OCI-LY3 (cell line): ENCODE data around the gene TMEM37.

Experiments used
- H2AFZ ChIP-seq: fragments of 200-600, 300-600 bp; shearing (Covaris generic); 2 replicates; pipeline ENCODE4 v1.6.0; 2014; ENCODE audit warnings: antibody characterized with exemption, low read depth, low read length
- H3K27ac ChIP-seq: fragments of 200-600, 300-600 bp; sonication (generic); 2 replicates; pipeline ENCODE4 v1.5.1; 2014; ENCODE audit warnings: mild to moderate bottlenecking, low read length, moderate library complexity, mixed read lengths
- H3K27me3 ChIP-seq: fragments of 200-600, 300-600 bp; sonication (generic); 2 replicates; pipeline ENCODE4 v1.6.1; 2014; ENCODE audit warnings: low read depth, low read length, mixed read lengths
- H3K36me3 ChIP-seq: fragments of 200-600, 300-600 bp; sonication (generic); replicated peaks from 2 replicates; pipeline ENCODE3; 2014; ENCODE audit warnings: low read depth, low read length, mixed read lengths
- H3K4me1 ChIP-seq: fragments of 300-600, 200-600 bp; sonication (generic); 2 replicates; pipeline ENCODE4 v1.6.1; 2014; ENCODE audit warnings: low read length, mixed read lengths
- H3K4me2 ChIP-seq: fragments of 200-600, 300-600 bp; sonication (generic); 2 replicates; pipeline ENCODE4 v1.6.1; 2014; ENCODE audit warnings: low read length, mixed read lengths
- H3K4me3 ChIP-seq: fragments of 300-600, 200-600 bp; sonication (generic); 2 replicates; pipeline ENCODE4 v1.5.1; 2014; ENCODE audit warnings: antibody characterized with exemption, mild to moderate bottlenecking, low read length, moderate library complexity
- H3K79me2 ChIP-seq: fragments of 300-600, 200-600 bp; shearing (Covaris generic); 2 replicates; pipeline ENCODE4 v1.6.1; 2014; ENCODE audit warnings: mild to moderate bottlenecking, low read length, mixed read lengths
- H3K9ac ChIP-seq: fragments of 300-600, 200-600 bp; shearing (Covaris generic); 2 replicates; pipeline ENCODE4 v1.6.0; 2014; ENCODE audit warnings: mild to moderate bottlenecking, low read length, moderate library complexity
- H3K9me3 ChIP-seq: fragments of 200-600, 300-600 bp; shearing (Covaris generic); 2 replicates; pipeline ENCODE4 v1.6.1; 2014; ENCODE audit warnings: low read length, mixed read lengths; ENCODE audit not compliant: insufficient read depth
- H4K20me1 ChIP-seq: fragments of 200-600, 300-600 bp; sonication (generic); 2 replicates; pipeline ENCODE4 v1.6.1; 2016; ENCODE audit warnings: low read length, mixed read lengths; ENCODE audit not compliant: insufficient read depth
- EZH2phosphoT487 ChIP-seq: fragments of 200-600 bp; shearing (Covaris generic); IDR thresholded peaks from 2 replicates; pipeline ENCODE4 v1.6.1; 2018; ENCODE audit warnings: antibody characterized with exemption, mixed run types, low read depth
- TF ChIP-seq, protein P1 (sequence below): fragments of 200-600, 300-600 bp; sonication (generic); IDR thresholded peaks from 2 replicates; pipeline ENCODE4 v1.5.1; 2014; ENCODE audit warnings: antibody characterized with exemption, low read length, low read depth

TMEM37 gene

DNA sequence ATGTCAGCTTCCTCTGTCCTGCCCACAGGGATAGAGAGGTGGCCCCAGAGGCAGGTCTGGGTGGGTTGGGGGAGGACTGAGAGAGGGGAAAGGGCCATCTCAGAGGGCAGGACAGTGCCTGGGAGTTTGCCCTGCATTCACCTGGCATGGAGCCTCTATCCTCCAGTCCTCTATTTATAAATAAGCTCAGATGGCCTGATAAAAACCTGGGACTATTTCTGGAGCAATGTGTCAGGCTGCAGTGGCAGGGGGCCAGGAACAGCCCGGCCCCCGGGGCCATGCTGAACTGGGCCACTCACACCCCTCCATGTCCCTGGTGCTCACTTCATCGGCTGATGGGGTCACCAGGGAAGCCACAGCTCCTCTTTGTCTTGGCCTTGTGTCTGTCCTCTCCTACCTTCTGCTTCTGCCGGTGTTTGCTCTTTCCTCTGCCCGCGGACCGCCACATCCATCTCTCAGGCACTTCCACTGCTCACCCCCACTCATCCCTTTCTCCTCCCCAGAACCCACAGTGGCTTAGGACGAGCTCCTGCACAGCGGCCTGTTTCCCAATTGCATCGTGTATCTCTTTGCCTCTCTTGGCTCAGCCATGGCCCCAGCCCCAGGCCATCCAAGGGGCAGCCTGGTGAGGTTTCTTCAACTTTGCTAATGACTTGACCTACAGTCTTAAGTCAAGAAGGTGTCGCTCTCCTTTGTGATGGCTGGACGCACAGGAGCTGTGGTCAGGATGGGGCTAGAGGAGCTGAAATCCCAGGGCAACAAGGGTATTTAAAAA is 53.9 kb downstream of the TMEM37 start:
- Histone ChIP-seq H3K36me3 (no peaks in the 10 kb centered on the region), H3K4me3 (no peak overlapping the region), H3K4me2 (no peak overlapping the region), H3K27me3 (no peaks in the 10 kb centered on the region), H3K27ac (no peak overlapping the region), H2AFZ (no peak overlapping the region), H3K9me3 (no peaks in the 10 kb centered on the region), H3K9ac (no peak overlapping the region), H3K4me1 (peaks cover 23% of the 10 kb centered on the region), H3K79me2 (no peaks in the 10 kb centered on the region), H4K20me1 (no peaks in the 10 kb centered on the region)
- TF ChIP-seq, protein P1, sequence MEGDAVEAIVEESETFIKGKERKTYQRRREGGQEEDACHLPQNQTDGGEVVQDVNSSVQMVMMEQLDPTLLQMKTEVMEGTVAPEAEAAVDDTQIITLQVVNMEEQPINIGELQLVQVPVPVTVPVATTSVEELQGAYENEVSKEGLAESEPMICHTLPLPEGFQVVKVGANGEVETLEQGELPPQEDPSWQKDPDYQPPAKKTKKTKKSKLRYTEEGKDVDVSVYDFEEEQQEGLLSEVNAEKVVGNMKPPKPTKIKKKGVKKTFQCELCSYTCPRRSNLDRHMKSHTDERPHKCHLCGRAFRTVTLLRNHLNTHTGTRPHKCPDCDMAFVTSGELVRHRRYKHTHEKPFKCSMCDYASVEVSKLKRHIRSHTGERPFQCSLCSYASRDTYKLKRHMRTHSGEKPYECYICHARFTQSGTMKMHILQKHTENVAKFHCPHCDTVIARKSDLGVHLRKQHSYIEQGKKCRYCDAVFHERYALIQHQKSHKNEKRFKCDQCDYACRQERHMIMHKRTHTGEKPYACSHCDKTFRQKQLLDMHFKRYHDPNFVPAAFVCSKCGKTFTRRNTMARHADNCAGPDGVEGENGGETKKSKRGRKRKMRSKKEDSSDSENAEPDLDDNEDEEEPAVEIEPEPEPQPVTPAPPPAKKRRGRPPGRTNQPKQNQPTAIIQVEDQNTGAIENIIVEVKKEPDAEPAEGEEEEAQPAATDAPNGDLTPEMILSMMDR, result no peak
- no peak for TF ChIP-seq EZH2phosphoT487

DNA sequence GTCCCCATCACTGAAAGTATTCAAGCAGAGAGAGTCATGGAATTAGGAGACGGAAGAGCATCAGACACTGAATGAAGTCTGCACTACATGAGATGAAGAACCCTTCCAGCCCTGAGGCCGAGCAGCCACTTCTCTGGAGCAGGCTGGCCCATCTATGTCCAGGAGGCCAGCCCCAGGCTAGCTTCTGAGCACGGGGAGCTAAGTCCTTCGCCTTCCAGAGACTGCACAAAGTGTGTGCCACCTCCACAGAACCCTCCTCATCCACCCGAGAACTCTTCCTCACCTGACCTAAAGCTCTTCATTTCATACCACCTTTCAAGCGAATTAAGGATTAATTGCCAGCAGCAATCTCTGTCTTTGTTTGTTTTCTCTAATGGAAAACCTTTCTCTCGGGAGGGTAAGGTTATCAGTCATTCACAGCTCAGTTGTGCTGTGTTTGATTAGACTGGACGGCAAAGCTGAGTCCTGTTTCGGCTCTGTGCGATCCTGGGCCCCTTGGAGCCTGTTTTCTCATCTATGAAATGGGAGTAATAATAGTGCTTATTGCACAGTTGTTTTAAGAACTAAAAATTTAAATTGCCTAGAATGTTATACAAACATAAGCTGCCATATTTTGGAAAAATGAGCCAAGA is 54.7 kb downstream of the TMEM37 start:
- Histone ChIP-seq H3K27me3 (no peaks in the 10 kb centered on the region), H3K4me1 (peaks cover 23% of the 10 kb centered on the region), H3K79me2 (no peaks in the 10 kb centered on the region), H2AFZ (no peak overlapping the region), H4K20me1 (no peaks in the 10 kb centered on the region), H3K27ac (no peak overlapping the region), H3K36me3 (no peaks in the 10 kb centered on the region), H3K4me2 (no peak overlapping the region), H3K9me3 (no peaks in the 10 kb centered on the region), H3K4me3 (no peak overlapping the region), H3K9ac (no peak overlapping the region)
- TF ChIP-seq EZH2phosphoT487, result no peak
- TF ChIP-seq, protein P1, result no peak

- Histone ChIP-seq H3K4me2 (no peak overlapping the region), H3K36me3 (no peaks in the 10 kb centered on the region), H3K27me3 (no peaks in the 10 kb centered on the region), H3K9ac (no peak overlapping the region), H3K4me3 (no peak overlapping the region), H3K9me3 (no peaks in the 10 kb centered on the region), H2AFZ (no peak overlapping the region), H3K79me2 (no peaks in the 10 kb centered on the region), H4K20me1 (no peaks in the 10 kb centered on the region), H3K4me1 (peaks cover 23% of the 10 kb centered on the region), H3K27ac (no peak overlapping the region)
- TF ChIP-seq EZH2phosphoT487, result no peak
- TF ChIP-seq, protein P1, result no peak
These were observed 55.2 kb downstream of the TMEM37 start for GRCh38 chr2:119486886-119487285.

DNA sequence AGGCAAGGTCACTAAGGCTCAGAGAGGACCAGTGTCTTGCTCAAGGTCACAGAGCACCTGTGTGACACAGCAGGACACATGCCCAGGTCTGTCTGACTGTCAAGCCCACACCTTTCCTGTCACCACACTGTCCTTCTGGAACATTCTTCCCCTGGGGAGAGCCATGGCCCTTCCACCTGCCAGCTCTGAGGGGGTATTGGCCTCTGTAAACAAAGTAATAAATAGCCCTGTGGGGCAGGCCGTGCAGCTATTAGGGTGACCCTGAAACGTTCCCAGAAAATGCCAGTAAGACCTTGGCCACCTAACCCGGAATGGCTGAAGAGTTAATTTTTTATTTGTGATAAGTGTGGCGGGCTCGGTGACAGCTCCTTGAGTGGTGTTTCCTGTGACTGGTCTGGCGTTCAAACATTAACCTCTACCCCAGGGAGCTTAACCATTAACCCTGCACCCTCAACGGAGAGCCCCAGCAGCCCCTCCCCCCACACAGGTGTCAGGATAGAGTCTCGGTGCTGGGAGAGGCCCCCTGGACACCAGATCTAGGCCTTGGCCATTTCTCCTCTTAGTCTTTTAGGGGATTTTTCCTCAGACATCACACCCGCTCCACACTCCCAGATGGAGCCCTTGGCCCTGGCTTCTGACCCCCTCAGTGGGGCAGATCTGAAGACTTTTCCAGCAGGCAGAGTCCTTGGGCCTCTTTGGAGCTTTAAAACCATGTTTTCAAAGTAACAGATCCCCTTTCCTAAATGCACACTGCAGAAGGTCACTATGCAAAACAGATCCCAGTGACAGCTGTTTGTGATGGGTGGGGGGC is 56.0 kb downstream of the TMEM37 start:
- TF ChIP-seq EZH2phosphoT487, result no peak
- TF ChIP-seq, protein P1, result no peak
- Histone ChIP-seq H3K9ac (no peak overlapping the region), H3K79me2 (no peaks in the 10 kb centered on the region), H3K9me3 (no peaks in the 10 kb centered on the region), H3K4me1 (peaks cover 23% of the 10 kb centered on the region), H4K20me1 (no peaks in the 10 kb centered on the region), H2AFZ (no peak overlapping the region), H3K4me2 (peak overlapping the region; percentile 63), H3K27ac (no peak overlapping the region), H3K27me3 (no peaks in the 10 kb centered on the region), H3K4me3 (peak overlapping the region; percentile 20; the same call in 1 of the 2 replicates), H3K36me3 (no peaks in the 10 kb centered on the region)
